A549 (cell line): ENCODE data around the gene C1orf141.
"Not testable (repeated sequence)": the region's sequence is repeated elsewhere in the genome, so short reads cannot be mapped to it uniquely, and the experiment has no call there.

ENCODE experiments used
- EP300 ChIP-seq, 2 experiments: fragments of >200 bp; sonication (Bioruptor Twin); formaldehyde crosslinking; IDR thresholded peaks; 2 replicates in 1 of 2; 3 replicates in 1 of 2; pipeline ENCODE4 v1.6.1; 2016 to 2017
- ESRRA ChIP-seq: fragments of 150-350 bp; IDR thresholded peaks from 2 replicates; pipeline ENCODE4 v1.6.1; 2014; ENCODE audit warnings: mild to moderate bottlenecking, low read length, borderline replicate concordance
- RFX5 ChIP-seq: fragments of 450-650 bp; IDR thresholded peaks from 2 replicates; pipeline ENCODE4 v1.7.1; 2014; ENCODE audit warnings: antibody characterized with exemption, mild to moderate bottlenecking, moderate library complexity

DNA sequence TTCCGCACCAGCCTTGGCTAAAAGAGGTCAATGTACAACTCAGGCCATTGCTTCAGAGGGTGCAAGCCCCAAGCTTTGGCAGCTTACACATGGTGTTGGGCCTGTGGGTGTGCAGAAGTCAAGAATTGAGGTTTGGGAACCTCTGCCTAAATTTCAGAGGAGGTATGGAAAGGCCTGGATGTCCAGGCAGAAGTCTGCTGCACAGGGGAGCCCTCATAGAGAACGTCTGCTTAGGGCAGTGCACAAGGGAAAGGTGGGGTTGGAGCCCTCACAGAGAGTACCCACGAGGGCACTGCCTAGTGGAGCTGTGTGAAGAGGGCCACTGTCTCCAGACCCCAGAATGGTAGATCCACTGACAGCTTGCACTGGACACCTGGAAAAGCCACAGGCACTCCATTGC, 67.1 kb downstream of the C1orf141 start:
- TF ChIP-seq RFX5; ESRRA; EP300 (IDR thresholded peaks at IDR 0.05): not testable (repeated sequence)
